ENCODE results near the gene SLC16A9.

- TF ChIP-seq CREB1 (IDR thresholded peaks at IDR 0.05; ENCODE audit: low read depth) (no peak), CEBPB (IDR thresholded peaks at IDR 0.05) (no peak), RAD21 (IDR thresholded peaks at IDR 0.05; ENCODE audit: low read depth) (no peak), EGR1 (IDR thresholded peaks at IDR 0.05) (no peak), TEAD4 (IDR thresholded peaks at IDR 0.05) (no peak), EP300 (IDR thresholded peaks at IDR 0.05; ENCODE audit: borderline replicate concordance) (no peak), FOXM1 (IDR thresholded peaks at IDR 0.05; ENCODE audit: borderline replicate concordance, low read depth) (no peak)
Measured at GRCh38 chr10:59657724-59658123, 51.9 kb downstream of the SLC16A9 start.

Measured in Ishikawa (cell line).